CD4-positive, CD25-positive, alpha-beta regulatory T cell (primary cell): ENCODE measurements around the gene EPB41L3. TPM values are rescaled to one million over a fixed set of nuclear protein-coding genes. Genes with fewer than 3 reads are reported as not detected.

Experiments used
- ATAC-seq, 2 donors: fragments of 150-1000 bp; cut with Tn5 transposase; one replicate each; pipeline ENCODE4 v1.10.0; 2021; ENCODE audit warnings: low read depth in 2 of 2, moderate number of reproducible peaks in 2 of 2, moderate library complexity in 1 of 2
- DNase-seq, 3 donors: peaks; one replicate each; pipeline versions ENCODE4 v3.0.0 to v3.0.0-alpha.2; 2012 to 2022; ENCODE audit warnings: mixed read lengths in 1 of 3
- H3K27ac ChIP-seq: one replicate; pipeline ENCODE4 v1.7.0; 2013; ENCODE audit warnings: mild to moderate bottlenecking, low read length; ENCODE audit not compliant: insufficient read depth, poor library complexity, severe bottlenecking
- H3K27me3 ChIP-seq: one replicate; pipeline ENCODE4 v1.7.0; 2013; ENCODE audit warnings: low read length; ENCODE audit not compliant: control insufficient read depth, insufficient read depth
- H3K36me3 ChIP-seq: one replicate; pipeline ENCODE4 v1.7.0; 2013; ENCODE audit warnings: mild to moderate bottlenecking, low read length, moderate library complexity; ENCODE audit not compliant: control insufficient read depth, insufficient read depth
- H3K4me1 ChIP-seq: 2 replicates; pipeline ENCODE4 v1.7.0; 2013; ENCODE audit warnings: mild to moderate bottlenecking, low read length; ENCODE audit not compliant: insufficient read depth, control insufficient read depth, poor library complexity, severe bottlenecking
- H3K4me3 ChIP-seq: one replicate; pipeline ENCODE4 v1.7.0; 2013; ENCODE audit warnings: low read depth, mild to moderate bottlenecking, low read length, moderate library complexity
- H3K9me3 ChIP-seq, 2 experiments: 1 replicate in 1 of 2; 2 replicates in 1 of 2; pipeline ENCODE4 v1.7.0; 2013; ENCODE audit warnings: low read length in 2 of 2, mild to moderate bottlenecking in 1 of 2, moderate library complexity in 1 of 2; ENCODE audit not compliant: control insufficient read depth in 2 of 2
- H3K27ac Mint-ChIP-seq, 3 donors: one replicate each; pipeline ENCODE4 v1.8.0; 2020 to 2022; ENCODE audit warnings: mild to moderate bottlenecking in 3 of 3, mixed read lengths in 3 of 3, moderate library complexity in 2 of 3
- H3K27me3 Mint-ChIP-seq: one replicate; pipeline ENCODE4 v1.8.0; 2022; ENCODE audit warnings: mild to moderate bottlenecking, mixed read lengths
- H3K36me3 Mint-ChIP-seq: one replicate; pipeline ENCODE4 v1.8.0; 2020; ENCODE audit warnings: mixed read lengths
- H3K4me1 Mint-ChIP-seq, 4 donors: one replicate each; pipeline ENCODE4 v1.8.0; 2020 to 2022; ENCODE audit warnings: mixed read lengths in 4 of 4, mild to moderate bottlenecking in 1 of 4
- H3K4me3 Mint-ChIP-seq, 4 donors: one replicate each; pipeline ENCODE4 v1.8.0; 2020 to 2022; ENCODE audit warnings: mild to moderate bottlenecking in 4 of 4, mixed read lengths in 4 of 4, moderate library complexity in 3 of 4
- H3K9me3 Mint-ChIP-seq, 7 donors: one replicate each; pipeline ENCODE4 v1.8.0; 2020 to 2022; ENCODE audit warnings: mixed read lengths in 7 of 7, mild to moderate bottlenecking in 3 of 7, moderate library complexity in 2 of 7
- polyA plus RNA-seq, 4 donors: library from polyadenylated mRNA; unstranded; fragments of 300-500 nt; fragmentation: Illumina TruSeq; gene quantifications; one replicate each; pipeline ENCODE4 v1.2.3, GENCODE V29; 2021
- total RNA-seq: library from RNA; stranded (reverse); gene quantifications from one replicate; pipeline ENCODE4 v1.2.3, GENCODE V29; 2022

Gene EPB41L3
- total and polyA plus RNA-seq, 5 donors from 2014 or later = 0.52 TPM; not detected in 4

- Histone ChIP-seq H3K9me3 (no peaks in the 10 kb centered on the region), H3K4me3 (no peak overlapping the region), H3K27ac (no peak overlapping the region), H3K36me3 (no peaks in the 10 kb centered on the region), H3K27me3 (peaks cover 3% of the 10 kb centered on the region), H3K4me1 (no peaks in the 10 kb centered on the region)
- H3K9me3 Mint-ChIP-seq = peaks cover 0 to 2% (median 0%) of the 10 kb centered on the region in 7 donors
- H3K4me3 Mint-ChIP-seq = no peak overlapping the region
- no peak overlapping the region for H3K27ac Mint-ChIP-seq
- H3K27me3 Mint-ChIP-seq = peaks cover 8% of the 10 kb centered on the region
- H3K36me3 Mint-ChIP-seq = no peaks in the 10 kb centered on the region
- no peaks in the 10 kb centered on the region for H3K4me1 Mint-ChIP-seq
- DNase-seq (no peak), ATAC-seq (no peak)
These were observed 35.0 kb downstream of the EPB41L3 start for GRCh38 chr18:5508821-5509220.

- DNase-seq = no peak
- Histone ChIP-seq H3K9me3 (no peaks in the 10 kb centered on the region), H3K27ac (no peak overlapping the region), H3K27me3 (peaks cover 3% of the 10 kb centered on the region), H3K4me1 (no peaks in the 10 kb centered on the region), H3K36me3 (no peaks in the 10 kb centered on the region), H3K4me3 (no peak overlapping the region)
- Mint-ChIP-seq H3K36me3 (no peaks in the 10 kb centered on the region), H3K4me3 (no peak overlapping the region), H3K9me3 (peaks cover 0 to 2% (median 0%) of the 10 kb centered on the region in 7 donors), H3K4me1 (no peaks in the 10 kb centered on the region), H3K27me3 (peaks cover 8% of the 10 kb centered on the region), H3K27ac (no peak overlapping the region)
- ATAC-seq = no peak
These were observed 36.0 kb downstream of the EPB41L3 start for GRCh38 chr18:5507756-5508155.

GRCh38 chr18:5506174-5506573 lies 37.6 kb downstream of the EPB41L3 start:
- Mint-ChIP-seq H3K4me1 (no peaks in the 10 kb centered on the region), H3K27me3 (peaks cover 8% of the 10 kb centered on the region), H3K27ac (no peak overlapping the region), H3K4me3 (no peak overlapping the region), H3K9me3 (peaks cover 0 to 2% (median 0%) of the 10 kb centered on the region in 7 donors), H3K36me3 (no peaks in the 10 kb centered on the region)
- Histone ChIP-seq H3K27ac (no peak overlapping the region), H3K4me1 (no peaks in the 10 kb centered on the region), H3K36me3 (no peaks in the 10 kb centered on the region), H3K4me3 (no peak overlapping the region), H3K27me3 (peaks cover 3% of the 10 kb centered on the region), H3K9me3 (no peaks in the 10 kb centered on the region)
- no peak for DNase-seq
- no peak for ATAC-seq

- Histone ChIP-seq H3K9me3 (no peaks in the 10 kb centered on the region), H3K27me3 (peaks cover 3% of the 10 kb centered on the region), H3K4me1 (no peaks in the 10 kb centered on the region), H3K36me3 (no peaks in the 10 kb centered on the region), H3K27ac (no peak overlapping the region), H3K4me3 (no peak overlapping the region)
- peaks cover 0 to 2% (median 0%) of the 10 kb centered on the region in 7 donors for H3K9me3 Mint-ChIP-seq
- DNase-seq = no peak
- no peak for ATAC-seq
- no peak overlapping the region for H3K4me3 Mint-ChIP-seq
- H3K4me1 Mint-ChIP-seq = no peaks in the 10 kb centered on the region
- H3K27ac Mint-ChIP-seq = no peak overlapping the region
- no peaks in the 10 kb centered on the region for H3K36me3 Mint-ChIP-seq
- peaks cover 13% of the 10 kb centered on the region for H3K27me3 Mint-ChIP-seq
These were observed 40.1 kb downstream of the EPB41L3 start for GRCh38 chr18:5503740-5504139.

GRCh38 chr18:5500158-5500939 lies 43.4 kb downstream of the EPB41L3 start:
- Histone ChIP-seq H3K27me3 (no peaks in the 10 kb centered on the region), H3K4me1 (no peaks in the 10 kb centered on the region), H3K36me3 (no peaks in the 10 kb centered on the region), H3K27ac (no peak overlapping the region), H3K9me3 (no peaks in the 10 kb centered on the region), H3K4me3 (no peak overlapping the region)
- Mint-ChIP-seq H3K9me3 (no peaks in the 10 kb centered on the region), H3K27ac (no peak overlapping the region), H3K4me1 (no peaks in the 10 kb centered on the region), H3K27me3 (peaks cover 8% of the 10 kb centered on the region), H3K36me3 (no peaks in the 10 kb centered on the region), H3K4me3 (no peak overlapping the region)
- DNase-seq (no peak), ATAC-seq (no peak)

- DNase-seq = no peak
- no peak for ATAC-seq
- no peak overlapping the region for H3K4me3 Mint-ChIP-seq
- no peaks in the 10 kb centered on the region for H3K36me3 Mint-ChIP-seq
- H3K9me3 ChIP-seq = no peaks in the 10 kb centered on the region
- H3K4me1 Mint-ChIP-seq = no peaks in the 10 kb centered on the region
- no peak overlapping the region for H3K4me3 ChIP-seq
- no peaks in the 10 kb centered on the region for H3K36me3 ChIP-seq
- no peaks in the 10 kb centered on the region for H3K9me3 Mint-ChIP-seq
- H3K27me3 ChIP-seq = no peaks in the 10 kb centered on the region
- peaks cover 4% of the 10 kb centered on the region for H3K27me3 Mint-ChIP-seq
- H3K27ac ChIP-seq = no peak overlapping the region
- no peak overlapping the region for H3K27ac Mint-ChIP-seq
- H3K4me1 ChIP-seq = no peaks in the 10 kb centered on the region
These were observed 45.3 kb downstream of the EPB41L3 start for GRCh38 chr18:5498452-5498851.

- Histone ChIP-seq H3K36me3 (no peaks in the 10 kb centered on the region), H3K27me3 (no peaks in the 10 kb centered on the region), H3K27ac (no peak overlapping the region), H3K4me1 (no peaks in the 10 kb centered on the region), H3K9me3 (no peaks in the 10 kb centered on the region), H3K4me3 (no peak overlapping the region)
- Mint-ChIP-seq H3K36me3 (no peaks in the 10 kb centered on the region), H3K27me3 (peaks cover 4% of the 10 kb centered on the region), H3K4me1 (no peaks in the 10 kb centered on the region), H3K27ac (no peak overlapping the region), H3K4me3 (no peak overlapping the region), H3K9me3 (no peaks in the 10 kb centered on the region)
- ATAC-seq (no peak), DNase-seq (no peak)
These were observed 47.5 kb downstream of the EPB41L3 start for GRCh38 chr18:5496305-5496704.
